Stimulated activated naive CD8-positive, alpha-beta T cell treated with anti-CD3 and anti-CD28 coated beads, Interleukin-15, Interleukin-2, amounts not matched to agents 100 U/mL and 50 U/mL, for 24 hours (primary cell): ENCODE measurements around the gene TOPORS.

Experiments used
- ATAC-seq: fragments of 150-1000 bp; cut with Tn5 transposase; one replicate; pipeline ENCODE4 v1.10.0; 2021
- DNase-seq: peaks from one replicate; pipeline ENCODE4 v3.0.0; 2021

Gene TOPORS

GRCh38 chr9:32502464-32502863 lies 49.9 kb downstream of the TOPORS start:
- no peak for DNase-seq

DNA sequence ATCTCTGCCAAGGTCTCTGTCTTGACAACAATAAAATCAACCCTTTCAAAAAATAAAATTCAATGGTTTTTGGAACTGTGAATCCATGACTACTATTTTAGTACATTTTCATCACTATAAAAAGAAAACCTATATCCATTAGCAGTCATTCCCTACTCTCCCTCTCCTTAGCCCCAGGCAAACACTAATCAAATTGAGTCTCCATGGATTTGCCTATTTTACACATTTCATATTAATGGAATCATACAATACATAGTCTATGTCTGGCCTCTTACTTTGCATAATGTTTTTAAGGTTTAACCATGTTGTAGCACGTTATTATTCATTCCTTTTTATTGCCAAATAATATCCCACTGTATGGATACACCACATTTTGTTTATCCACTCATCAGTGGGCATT lies 50.5 kb downstream of the TOPORS start:
- DNase-seq (no peak), ATAC-seq (no peak)

More at GRCh38 chr9:32502464-32502863, 49.9 kb downstream of the TOPORS start:
- ATAC-seq, result no peak

GRCh38 chr9:32500768-32501167 lies 51.6 kb downstream of the TOPORS start:
- DNase-seq (no peak), ATAC-seq (no peak)

DNA sequence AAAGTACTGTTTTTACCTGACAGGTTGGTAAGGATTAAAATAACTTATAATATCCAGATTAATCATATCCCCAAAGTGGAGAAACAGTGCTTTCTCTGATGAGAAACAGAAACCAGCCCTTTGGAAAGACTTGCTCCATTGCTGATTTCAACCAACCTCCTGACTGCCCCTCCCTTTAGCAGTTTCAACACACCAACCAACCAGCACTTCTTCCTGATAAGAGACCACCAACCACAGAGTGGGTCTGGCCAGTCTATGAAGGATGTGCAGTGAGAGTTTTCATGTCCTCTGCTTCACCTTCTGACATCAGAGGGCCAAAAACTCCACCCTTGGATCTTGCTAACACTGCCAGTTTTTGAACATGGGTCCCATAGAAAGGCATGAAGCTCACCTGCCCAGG lies 54.5 kb downstream of the TOPORS start:
- no peak for ATAC-seq
- DNase-seq, result no peak

GRCh38 chr9:32490601-32491000 lies 61.8 kb downstream of the TOPORS start:
- ATAC-seq (no peak), DNase-seq (no peak)
